ENCODE data around the gene SLC24A1.

GRCh38 chr15:65611888-65612615, 9.7 kb upstream of the SLC24A1 start:
- TF ChIP-seq CTCF (tag by site-specific recombination; IDR thresholded peaks at IDR 0.05): no peak
- TF ChIP-seq SCRT2 (tag by site-specific recombination; IDR thresholded peaks at IDR 0.05): no peak
- TF ChIP-seq INSM2 (tag by site-specific recombination; IDR thresholded peaks at IDR 0.05): no peak
- TF ChIP-seq ZSCAN23 (tag by site-specific recombination; IDR thresholded peaks at IDR 0.05): no peak
- TF ChIP-seq ZNF138 (tag by site-specific recombination; IDR thresholded peaks at IDR 0.05; ENCODE audit: borderline replicate concordance): no peak
- no peak for TF ChIP-seq REST (tag by site-specific recombination; IDR thresholded peaks at IDR 0.05)
- no peak for TF ChIP-seq ZNF792 (tag by site-specific recombination; IDR thresholded peaks at IDR 0.05)
- no peak for TF ChIP-seq HOXA7 (CRISPR knock-in tag; IDR thresholded peaks at IDR 0.05; ENCODE audit: borderline replicate concordance)
- TF ChIP-seq GLI4 (tag by site-specific recombination; IDR thresholded peaks at IDR 0.05): no peak
